Hepatic stellate cell (primary cell): ENCODE data around the gene FAM193B.

Source experiments
- DNase-seq: peaks from one replicate; pipeline ENCODE4 v3.0.0; 2011; ENCODE audit warnings: low spot score

The FAM193B gene

GRCh38 chr5:177470759-177471536, 83.4 kb downstream of the FAM193B start:
- DNase-seq, result peak; percentile 68
